Tibial nerve (tissue), 4 donors: Measurements from ENCODE around the gene ATG101. TPM values are rescaled to one million over a fixed set of nuclear protein-coding genes. Genes with fewer than 3 reads are reported as not detected.

Experiments
- DNase-seq, 2 donors: peaks; one replicate each; pipeline ENCODE4 v3.0.0-alpha.2; 2019; ENCODE audit warnings: low spot score in 2 of 2
- H3K27ac ChIP-seq, 4 donors: fragments of 200-600 bp; sonication (generic) in 3 of 4; one replicate each; pipeline ENCODE4 v1.5.1; 2017 to 2019; ENCODE audit warnings: mild to moderate bottlenecking in 1 of 4
- H3K27me3 ChIP-seq, 2 donors: fragments of 200-600 bp; sonication (generic) in 1 of 2; one replicate each; pipeline versions ENCODE4 v1.5.1 to v1.6.0; 2017 to 2019
- H3K36me3 ChIP-seq, 3 donors: fragments of 200-600 bp; sonication (generic); one replicate each; pipeline ENCODE4 v1.5.1; 2018 to 2019
- H3K4me1 ChIP-seq, 4 donors: fragments of 200-600 bp; sonication (generic) in 3 of 4; one replicate each; pipeline ENCODE4 v1.5.1; 2017 to 2019
- H3K4me3 ChIP-seq, 4 donors: fragments of 200-600 bp; sonication (generic) in 3 of 4; one replicate each; pipeline ENCODE4 v1.5.1; 2017 to 2019; ENCODE audit warnings: mild to moderate bottlenecking in 1 of 4, moderate library complexity in 1 of 4
- H3K9me3 ChIP-seq, 4 donors: fragments of 200-600 bp; sonication (generic) in 3 of 4; one replicate each; pipeline ENCODE4 v1.5.1; 2017 to 2019
- EP300 ChIP-seq, 2 donors: sonication (generic); formaldehyde crosslinking; IDR thresholded peaks; one replicate each; pipeline ENCODE4 v1.6.1; 2017; ENCODE audit warnings: antibody characterized with exemption in 2 of 2, mild to moderate bottlenecking in 1 of 2
- POLR2A ChIP-seq, 2 donors: fragments of 450-650 bp; IDR thresholded peaks; one replicate each; pipeline ENCODE4 v1.6.1; 2017; ENCODE audit warnings: antibody characterized with exemption in 2 of 2, mild to moderate bottlenecking in 2 of 2, moderate library complexity in 2 of 2
- WGBS, 2 donors: methylation state at CpG; one replicate each; pipeline ENCODE4 v1.1.5; 2018; 5-methylcytosine and 5-hydroxymethylcytosine counted together
- total RNA-seq, 4 donors: library from RNA; depleted of rRNA; stranded (reverse); fragments of >200 nt; gene quantifications; one replicate each; pipeline ENCODE4 v1.1.0, GENCODE V29; 2016
- TF ChIP-seq, protein P1 (sequence below), 5 experiments: fragments of 200-600 bp in 3 of 5; fragments of 450-650 bp in 2 of 5; sonication (generic) in 3 of 5; IDR thresholded peaks; one replicate each; pipeline ENCODE4 v1.5.1; 2016 to 2019; ENCODE audit warnings: antibody characterized with exemption in 5 of 5, mild to moderate bottlenecking in 3 of 5, moderate library complexity in 2 of 5

The ATG101 gene
- total RNA-seq, 4 donors from 2014 or later, result 32.6 to 49.6 (median 37.5) TPM

DNA sequence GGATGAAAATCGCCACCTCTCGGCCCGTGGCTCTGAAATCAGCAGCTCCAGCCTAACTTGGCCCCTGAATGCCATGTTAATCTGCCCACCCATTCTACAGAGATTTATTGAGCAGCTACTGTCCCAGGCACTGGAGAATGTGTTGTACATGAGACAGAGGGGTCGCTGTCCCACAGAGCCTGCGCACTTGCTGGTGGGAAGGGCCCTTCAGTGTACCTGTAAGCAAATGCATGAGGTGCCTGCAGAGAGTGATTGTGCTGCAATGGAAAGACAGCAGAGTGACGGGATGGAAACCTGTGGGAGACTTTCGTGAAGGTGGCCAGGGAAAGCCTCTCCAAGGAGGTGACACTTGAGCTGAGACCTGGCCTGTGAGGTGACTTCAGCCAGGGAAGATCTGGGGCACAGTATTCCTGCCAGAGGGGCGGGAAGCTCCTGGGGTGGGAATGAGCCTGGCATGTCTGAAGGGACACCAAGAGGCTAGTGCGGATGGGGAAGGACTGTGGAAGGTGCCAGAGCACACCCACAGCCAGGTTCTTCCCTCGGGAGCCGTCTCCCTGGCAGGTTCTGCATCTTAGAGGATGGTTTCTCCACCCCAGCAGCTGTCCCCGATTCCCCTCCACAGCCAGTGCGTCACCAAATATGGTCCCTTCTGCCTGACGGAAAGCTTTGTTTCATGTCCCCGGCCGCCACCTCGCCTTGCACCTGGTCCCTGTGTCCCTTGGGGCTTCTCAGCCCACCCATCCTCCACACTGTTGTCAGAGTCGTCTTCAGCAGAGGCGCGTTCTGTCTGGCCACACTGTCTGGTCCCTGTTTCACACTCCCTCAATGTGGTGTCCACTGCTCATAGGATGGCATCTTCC lies 18.4 kb downstream of the ATG101 start:
- TF ChIP-seq POLR2A (IDR thresholded peaks at IDR 0.05), result no peak
- no peak for TF ChIP-seq EP300 (IDR thresholded peaks at IDR 0.05)
- TF ChIP-seq, protein P1, sequence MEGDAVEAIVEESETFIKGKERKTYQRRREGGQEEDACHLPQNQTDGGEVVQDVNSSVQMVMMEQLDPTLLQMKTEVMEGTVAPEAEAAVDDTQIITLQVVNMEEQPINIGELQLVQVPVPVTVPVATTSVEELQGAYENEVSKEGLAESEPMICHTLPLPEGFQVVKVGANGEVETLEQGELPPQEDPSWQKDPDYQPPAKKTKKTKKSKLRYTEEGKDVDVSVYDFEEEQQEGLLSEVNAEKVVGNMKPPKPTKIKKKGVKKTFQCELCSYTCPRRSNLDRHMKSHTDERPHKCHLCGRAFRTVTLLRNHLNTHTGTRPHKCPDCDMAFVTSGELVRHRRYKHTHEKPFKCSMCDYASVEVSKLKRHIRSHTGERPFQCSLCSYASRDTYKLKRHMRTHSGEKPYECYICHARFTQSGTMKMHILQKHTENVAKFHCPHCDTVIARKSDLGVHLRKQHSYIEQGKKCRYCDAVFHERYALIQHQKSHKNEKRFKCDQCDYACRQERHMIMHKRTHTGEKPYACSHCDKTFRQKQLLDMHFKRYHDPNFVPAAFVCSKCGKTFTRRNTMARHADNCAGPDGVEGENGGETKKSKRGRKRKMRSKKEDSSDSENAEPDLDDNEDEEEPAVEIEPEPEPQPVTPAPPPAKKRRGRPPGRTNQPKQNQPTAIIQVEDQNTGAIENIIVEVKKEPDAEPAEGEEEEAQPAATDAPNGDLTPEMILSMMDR (IDR thresholded peaks at IDR 0.05), result no peak
- peaks cover 0 to 10% (median 2%) of the 10 kb centered on the region in 4 donors for H3K4me1 ChIP-seq
- no peak overlapping the region for H3K4me3 ChIP-seq
- no peaks in the 10 kb centered on the region for H3K36me3 ChIP-seq
- H3K27me3 ChIP-seq, result peaks cover 0 to 5% of the 10 kb centered on the region in 2 donors
- no peaks in the 10 kb centered on the region for H3K9me3 ChIP-seq
- WGBS, 2 donors, result 84 to 88% methylated on average over 20 of the region's 20 CpGs
- no peak overlapping the region for H3K27ac ChIP-seq
- no peak for DNase-seq

DNA sequence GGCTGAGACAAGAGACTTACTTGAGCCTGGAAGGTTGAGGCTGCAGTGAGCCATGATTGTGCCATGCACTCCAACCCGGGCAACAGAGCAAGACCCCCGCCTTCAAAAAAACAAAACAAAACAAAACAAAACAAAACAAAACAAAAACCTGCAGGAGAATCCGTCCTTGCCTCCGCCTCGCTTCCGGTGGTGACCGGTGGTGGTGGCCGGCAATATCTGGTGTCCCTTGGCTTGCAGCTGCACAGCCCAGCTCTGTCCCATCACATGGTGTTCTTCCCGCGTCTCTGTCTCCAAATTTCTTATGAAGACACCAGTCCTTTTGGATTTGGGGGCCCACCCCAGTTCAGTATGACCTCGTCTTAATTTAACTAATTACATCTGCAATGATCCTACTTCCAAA lies 19.7 kb downstream of the ATG101 start:
- Histone ChIP-seq H3K36me3 (no peaks in the 10 kb centered on the region), H3K4me3 (no peak overlapping the region), H3K27me3 (peaks cover 0 to 5% of the 10 kb centered on the region in 2 donors), H3K9me3 (no peaks in the 10 kb centered on the region), H3K27ac (no peak overlapping the region), H3K4me1 (peaks cover 0 to 5% (median 0%) of the 10 kb centered on the region in 4 donors)
- TF ChIP-seq, protein P1 (IDR thresholded peaks at IDR 0.05), result no peak
- TF ChIP-seq POLR2A (IDR thresholded peaks at IDR 0.05), result no peak
- no peak for TF ChIP-seq EP300 (IDR thresholded peaks at IDR 0.05)
- no peak for DNase-seq
- WGBS, 2 donors, result 86 to 87% methylated on average over 11 of the region's 11 CpGs

DNA sequence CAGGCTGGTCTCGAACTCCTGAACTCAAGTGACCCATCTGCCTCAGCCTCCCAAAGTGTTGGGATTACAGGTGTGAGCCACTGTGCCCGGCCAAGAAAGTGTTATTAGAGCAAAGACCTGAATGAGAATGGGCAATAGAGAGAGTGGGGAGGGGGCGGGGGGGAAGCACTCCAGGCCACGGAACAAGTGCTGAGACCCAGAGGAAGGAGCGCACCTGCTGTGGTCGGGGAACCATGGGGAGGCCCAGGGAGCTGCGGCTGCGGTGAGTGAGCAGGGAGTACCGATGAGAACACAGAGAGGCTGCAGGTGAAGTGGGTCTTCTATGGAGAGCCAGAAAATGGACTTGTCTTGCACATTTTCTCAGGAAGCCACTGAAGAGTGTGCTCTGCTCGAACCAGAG lies 20.5 kb downstream of the ATG101 start:
- no peaks in the 10 kb centered on the region for H3K9me3 ChIP-seq
- TF ChIP-seq EP300 (IDR thresholded peaks at IDR 0.05) (no peak), POLR2A (IDR thresholded peaks at IDR 0.05) (no peak)
- TF ChIP-seq, protein P1 (IDR thresholded peaks at IDR 0.05), result no peak

DNA sequence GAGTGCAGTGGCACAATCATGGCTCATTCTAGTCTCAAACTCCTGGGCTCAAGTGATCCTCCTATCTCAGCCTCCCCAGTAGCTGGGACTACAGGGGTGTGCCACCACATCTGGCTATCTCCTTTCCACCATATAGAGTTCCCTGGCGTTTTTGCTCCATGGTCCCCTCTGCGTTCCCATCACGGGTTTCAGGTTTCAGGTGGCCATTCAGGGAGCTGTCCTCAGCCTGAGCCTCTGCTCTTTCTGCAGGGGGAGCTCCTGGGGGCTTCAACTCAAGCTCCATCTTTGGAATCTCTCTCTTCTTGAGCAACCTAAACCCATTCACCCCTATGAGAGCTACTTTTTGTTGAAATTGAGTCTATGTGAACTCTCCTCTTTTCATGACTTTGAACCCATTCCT lies 21.3 kb downstream of the ATG101 start:
- H3K36me3 ChIP-seq, result no peaks in the 10 kb centered on the region
- WGBS, 2 donors, result 14% methylated on average over 3 of the region's 3 CpGs
- TF ChIP-seq POLR2A (IDR thresholded peaks at IDR 0.05) (no peak), EP300 (IDR thresholded peaks at IDR 0.05) (no peak)
- TF ChIP-seq, protein P1 (IDR thresholded peaks at IDR 0.05), result no peak
- H3K27me3 ChIP-seq, result peaks cover 0 to 5% of the 10 kb centered on the region in 2 donors
- peaks cover 0 to 4% (median 0%) of the 10 kb centered on the region in 4 donors for H3K4me1 ChIP-seq
- H3K9me3 ChIP-seq, result no peaks in the 10 kb centered on the region
- H3K4me3 ChIP-seq, result no peak overlapping the region
- DNase-seq, result no peak
- no peak overlapping the region for H3K27ac ChIP-seq

More for the DNA sequence above, 20.5 kb downstream of the ATG101 start:
- H3K27ac ChIP-seq, result no peak overlapping the region
- H3K27me3 ChIP-seq, result peaks cover 0 to 5% of the 10 kb centered on the region in 2 donors
- no peak overlapping the region for H3K4me3 ChIP-seq
- peaks cover 0 to 5% (median 0%) of the 10 kb centered on the region in 4 donors for H3K4me1 ChIP-seq
- H3K36me3 ChIP-seq, result no peaks in the 10 kb centered on the region
- WGBS, 2 donors, result 76 to 80% methylated on average over 10 of the region's 10 CpGs
- DNase-seq, result no peak

DNA sequence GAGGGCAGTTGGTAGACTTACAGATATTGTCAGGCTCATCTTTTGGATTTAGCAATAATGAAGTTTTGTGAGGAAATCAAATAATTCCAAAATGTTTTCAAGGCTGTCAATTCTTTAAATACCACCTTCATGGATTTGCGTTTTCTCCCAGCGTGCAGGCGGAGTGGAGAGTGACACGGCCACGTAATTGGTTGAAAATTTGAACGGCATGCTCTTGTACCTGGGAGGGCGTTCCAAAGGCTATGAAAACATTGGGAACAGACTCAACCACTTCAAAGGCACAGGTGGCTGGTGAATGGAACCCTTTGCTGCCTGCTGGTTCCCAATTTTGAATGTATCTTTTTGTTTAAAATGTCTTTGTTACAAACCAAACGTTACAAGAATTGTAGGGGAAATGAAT lies 22.1 kb downstream of the ATG101 start:
- Histone ChIP-seq H3K9me3 (no peaks in the 10 kb centered on the region), H3K27me3 (peaks cover 0 to 5% of the 10 kb centered on the region in 2 donors), H3K4me1 (no peaks in the 10 kb centered on the region), H3K4me3 (no peak overlapping the region), H3K36me3 (no peaks in the 10 kb centered on the region), H3K27ac (no peak overlapping the region)
- TF ChIP-seq POLR2A (IDR thresholded peaks at IDR 0.05), result no peak
- TF ChIP-seq, protein P1 (IDR thresholded peaks at IDR 0.05), result no peak
- DNase-seq, result no peak
- 65 to 75% methylated on average over 8 of the region's 8 CpGs for WGBS, 2 donors
